Tibial nerve (tissue), 4 donors: ENCODE data around the gene MED26.

Source experiments
- CTCF ChIP-seq, 5 experiments: fragments of 200-600 bp in 3 of 5; fragments of 450-650 bp in 2 of 5; sonication (generic) in 3 of 5; IDR thresholded peaks; one replicate each; pipeline ENCODE4 v1.5.1; 2016 to 2019; ENCODE audit warnings: antibody characterized with exemption in 5 of 5, mild to moderate bottlenecking in 3 of 5, moderate library complexity in 2 of 5
- EP300 ChIP-seq, 2 donors: sonication (generic); formaldehyde crosslinking; IDR thresholded peaks; one replicate each; pipeline ENCODE4 v1.6.1; 2017; ENCODE audit warnings: antibody characterized with exemption in 2 of 2, mild to moderate bottlenecking in 1 of 2

DNA sequence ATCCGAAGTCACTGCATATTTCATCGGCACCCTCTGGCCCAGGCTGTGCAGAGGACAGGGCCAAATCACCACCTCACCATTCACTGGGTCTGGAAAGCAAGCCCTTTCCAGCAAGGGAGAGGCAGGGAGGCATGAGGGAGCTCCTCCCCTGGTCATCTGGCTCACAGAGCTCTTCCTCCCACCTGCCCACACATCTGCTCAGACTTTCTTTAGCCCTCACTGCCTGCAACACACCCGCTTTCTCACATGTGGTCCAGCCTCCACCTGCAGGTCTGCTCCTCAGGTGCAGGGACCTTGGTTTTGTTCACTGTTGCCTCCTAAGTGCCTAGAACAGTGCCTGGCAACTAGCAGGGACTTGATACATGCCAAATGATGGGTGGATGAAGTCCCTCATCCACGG lies 34.8 kb downstream of the MED26 start:
- TF ChIP-seq CTCF (IDR thresholded peaks at IDR 0.05) (no peak), EP300 (IDR thresholded peaks at IDR 0.05) (no peak)
